HCT116 (cell line): ENCODE data around the gene UNC80. TPM values are rescaled to one million over a fixed set of nuclear protein-coding genes. Genes with fewer than 3 reads are reported as not detected.
A peak's percentile ranks its signal among the peaks of the same experiment; 100 is the strongest.

Experiments
- ATAC-seq: fragments of 200-7000 bp; cut with Tn5 transposase; 2 replicates; pipeline ENCODE4 v1.9.1; 2020; ENCODE audit warnings: mild to moderate bottlenecking, moderate library complexity
- Bru-seq: library from RNA; stranded (reverse); fragments of 400-500 nt; gene quantifications from one replicate; lab custom pipeline; 2021; lab: Mats Ljungman, UMichigan
- BruChase-seq, 2 experiments: library from RNA; stranded (reverse); fragments of 400-500 nt; gene quantifications; one replicate each; lab custom pipeline; 2021; lab: Mats Ljungman, UMichigan
- BruUV-seq: library from RNA; stranded (reverse); fragments of 400-500 nt; replicated peaks from 2 replicates; lab custom pipeline; 2021; lab: Mats Ljungman, UMichigan
- CTCF ChIA-PET: fragments of 300-600 bp; sonication (Branson Sonifier 250); formaldehyde crosslinking; loops from one replicate; lab custom pipeline; 2021; ENCODE audit warnings: antibody characterized with exemption; lab: Charles Lee
- POLR2A ChIA-PET: fragments of 300-600, 350-600 bp; sonication (Branson Sonifier 250); formaldehyde crosslinking; loops from one replicate; lab custom pipeline; 2021; ENCODE audit warnings: antibody characterized with exemption; lab: Charles Lee
- RAD21 ChIA-PET, 2 experiments: fragments of 300-600 bp; sonication (Branson Sonifier 250); formaldehyde crosslinking; loops; one replicate each; lab custom pipeline; 2023; ENCODE audit warnings: low total read pairs in 2 of 2; ENCODE audit not compliant: uncharacterized antibody in 2 of 2, unreplicated experiment in 2 of 2, low non-redundant PET in 1 of 2; lab: Charles Lee
- DNase-seq: peaks from one replicate; pipeline ENCODE4 v3.0.0-alpha.2; 2010; ENCODE audit warnings: low read depth, low spot score
- H2AFZ ChIP-seq: fragments of 200-600 bp; shearing (Covaris generic), sonication (generic); 2 replicates; pipeline ENCODE4 v1.6.1; 2017; ENCODE audit warnings: low read depth, mixed run types, mixed read lengths, antibody characterized with exemption, low read length; ENCODE audit not compliant: poor library complexity, severe bottlenecking
- H3K27ac ChIP-seq: 2 replicates; pipeline ENCODE4 v1.5.1; 2012; ENCODE audit warnings: low read depth, low read length
- H3K27me3 ChIP-seq: fragments of 200-600 bp; sonication (generic); 2 replicates; pipeline ENCODE4 v1.6.1; 2016; ENCODE audit warnings: mixed run types, low read length, mixed read lengths; ENCODE audit not compliant: insufficient read depth
- H3K36me3 ChIP-seq, 2 experiments: fragments of 200-500 bp in 1 of 2; fragments of 200-600 bp in 1 of 2; sonication (Bioruptor generic) in 1 of 2; sonication (generic) in 1 of 2; 2 replicates each; pipeline versions ENCODE4 v1.5.1 to v1.6.1; 2014 to 2016; ENCODE audit warnings: low read length in 2 of 2, inconsistent platforms in 1 of 2, mixed read lengths in 1 of 2, mixed run types in 1 of 2; ENCODE audit not compliant: insufficient read depth in 2 of 2, control insufficient read depth in 1 of 2
- H3K4me1 ChIP-seq, 2 experiments: fragments of 200-600 bp in 1 of 2; sonication (generic) in 1 of 2; 2 replicates each; pipeline versions ENCODE4 v1.5.1 to v1.6.1; 2012 to 2017; ENCODE audit warnings: low read length in 2 of 2, inconsistent platforms in 1 of 2, mild to moderate bottlenecking in 1 of 2, mixed read lengths in 1 of 2, mixed run types in 1 of 2, moderate library complexity in 1 of 2; ENCODE audit not compliant: insufficient read depth in 2 of 2, control insufficient read depth in 1 of 2
- H3K4me2 ChIP-seq: fragments of 200-600 bp; sonication (generic); 2 replicates; pipeline ENCODE4 v1.6.1; 2017; ENCODE audit warnings: mixed run types, low read length, mixed read lengths
- H3K4me3 ChIP-seq, 2 experiments: fragments of 200-600 bp in 1 of 2; sonication (generic) in 1 of 2; replicated peaks in 1 of 2; 2 replicates each; pipeline ENCODE4 v1.5.1; 2011 to 2016; ENCODE audit warnings: low read length in 2 of 2, control low read depth in 1 of 2, low read depth in 1 of 2, mild to moderate bottlenecking in 1 of 2, mixed read lengths in 1 of 2, mixed run types in 1 of 2
- H3K79me2 ChIP-seq: fragments of 200-600 bp; sonication (generic); 2 replicates; pipeline ENCODE4 v1.6.1; 2017; ENCODE audit warnings: mild to moderate bottlenecking, mixed run types, low read length, moderate library complexity, mixed read lengths; ENCODE audit not compliant: insufficient read depth
- H3K9ac ChIP-seq: fragments of 200-600 bp; sonication (generic); 2 replicates; pipeline ENCODE4 v1.6.1; 2016; ENCODE audit warnings: low read length, mixed read lengths
- H3K9me2 ChIP-seq: fragments of 200-600 bp; sonication (generic), shearing (Covaris generic); 2 replicates; pipeline ENCODE4 v1.6.1; 2017; ENCODE audit warnings: mixed run types, mild to moderate bottlenecking, moderate library complexity; ENCODE audit not compliant: insufficient read depth
- H3K9me3 ChIP-seq, 2 experiments: fragments of 200-500 bp in 1 of 2; fragments of 200-600 bp in 1 of 2; sonication (Bioruptor generic) in 1 of 2; sonication (generic) in 1 of 2; 2 replicates each; pipeline ENCODE4 v1.6.1; 2014 to 2017; ENCODE audit warnings: low read length in 2 of 2, mixed read lengths in 2 of 2, inconsistent platforms in 1 of 2, low read depth in 1 of 2, mild to moderate bottlenecking in 1 of 2, mixed run types in 1 of 2, moderate library complexity in 1 of 2; ENCODE audit not compliant: control insufficient read depth in 1 of 2, insufficient read depth in 1 of 2
- H4K20me1 ChIP-seq: fragments of 200-600 bp; sonication (generic), shearing (Covaris generic); 2 replicates; pipeline ENCODE4 v1.6.1; 2017; ENCODE audit warnings: mixed run types, mild to moderate bottlenecking, moderate library complexity; ENCODE audit not compliant: insufficient read depth
- EGR1 ChIP-seq: IDR thresholded peaks from 2 replicates; pipeline ENCODE4 v1.6.1; 2012; ENCODE audit warnings: low read depth
- ELF1 ChIP-seq: IDR thresholded peaks from 2 replicates; pipeline ENCODE4 v1.6.1; 2012; ENCODE audit warnings: low read depth, borderline replicate concordance
- EZH2phosphoT487 ChIP-seq: fragments of 200-600 bp; IDR thresholded peaks from 2 replicates; pipeline ENCODE4 v1.6.1; 2018; ENCODE audit warnings: antibody characterized with exemption, borderline replicate concordance
- JUND ChIP-seq: IDR thresholded peaks from 2 replicates; pipeline ENCODE4 v1.6.1; 2012
- POLR2AphosphoS5 ChIP-seq: IDR thresholded peaks from 2 replicates; pipeline ENCODE4 v1.6.1; 2011; ENCODE audit warnings: mild to moderate bottlenecking, low read depth, low read length, moderate library complexity
- RAD21 ChIP-seq: IDR thresholded peaks from 2 replicates; pipeline ENCODE4 v1.6.1; 2012; ENCODE audit warnings: low read depth, mild to moderate bottlenecking
- REST ChIP-seq: IDR thresholded peaks from 2 replicates; pipeline ENCODE4 v1.6.1; 2012; ENCODE audit warnings: low read depth
- intact Hi-C: fragments of 100-400 bp; cut with micrococcal nuclease; formaldehyde crosslinking; loops from 2 replicates; pipeline ENCODE4 v1.10.0; 2022
- long read RNA-seq: library from polyadenylated mRNA; unstranded; transcript quantifications from one replicate; pipeline ENCODE4 v2.0.0, GENCODE V29; 2021; ENCODE audit not compliant: unreplicated experiment
- polyA plus RNA-seq: library from polyadenylated mRNA; unstranded; fragments of >200 nt; gene quantifications from 2 replicates; pipeline ENCODE4 v1.2.1, GENCODE V29; 2012; ENCODE audit warnings: missing spikeins
- total RNA-seq: library from RNA; stranded (reverse); gene quantifications from one replicate; pipeline ENCODE4 v1.2.1, GENCODE V29; 2021; ENCODE audit not compliant: unreplicated experiment

Gene UNC80
- not detected for total RNA-seq
- polyA plus RNA-seq, result not detected in 2 replicates
- Bru-seq, nascent RNA, result percentile 1 among the genes with signal in this experiment
- percentile 4 among the genes with signal in this experiment for BruChase-seq, experiment 1, labeled RNA remaining after a 6-hour chase
- BruChase-seq, experiment 2, labeled RNA remaining after a 2-hour chase, result percentile 5 among the genes with signal in this experiment
- long read RNA-seq, result 0 reads

- Histone ChIP-seq H3K4me1 (no peaks in the 10 kb centered on the region), H3K4me2 (no peak within 1 kb of the TSS), H3K9me3 (no peaks in the 10 kb centered on the region), H3K79me2 (no peaks in the 10 kb centered on the region), H4K20me1 (no peaks in the 10 kb centered on the region), H3K9ac (no peak within 1 kb of the TSS), H3K36me3 (no peaks in the 10 kb centered on the region), H3K9me2 (no peaks in the 10 kb centered on the region), H3K27ac (no peak within 1 kb of the TSS), H2AFZ (no peak within 1 kb of the TSS), H3K27me3 (no peaks in the 10 kb centered on the region), H3K4me3 (no peak within 1 kb of the TSS)
- POLR2A ChIA-PET, result no interaction called here
- intact Hi-C loops, result no loop called here
- DNase-seq (no peak), ATAC-seq (no peak)
- CTCF ChIA-PET, result no interaction called here
- BruUV-seq, result no TSS peak
- RAD21 ChIA-PET, result no interaction called here
- TF ChIP-seq JUND (no peak), REST (peak; percentile 52)
Measured at GRCh38 chr2:209771474-209772289, at the start of gene UNC80. TSS of gene UNC80 (plus strand) at chr2:209771832. CDS start at chr2:209772073, 241 bp downstream.

- ChIA-PET CTCF (no interaction called here), RAD21 (no interaction called here), POLR2A (no interaction called here)
- no peak for DNase-seq
- Histone ChIP-seq H3K9me2 (no peaks in the 10 kb centered on the region), H2AFZ (no peak overlapping the region), H3K4me2 (no peak overlapping the region), H3K36me3 (no peaks in the 10 kb centered on the region), H4K20me1 (no peaks in the 10 kb centered on the region)
- TF ChIP-seq EGR1 (no peak), ELF1 (no peak), EZH2phosphoT487 (no peak), POLR2AphosphoS5 (no peak), RAD21 (no peak)
- TF ChIP-seq, all 23 proteins: peak for 0
- ATAC-seq, result no peak
- no peaks in the 10 kb centered on the region for H3K27me3 ChIP-seq
- no TSS peak for BruUV-seq
- H3K9me3 ChIP-seq, result no peaks in the 10 kb centered on the region
- H3K4me1 ChIP-seq, result no peaks in the 10 kb centered on the region
- no peak overlapping the region for H3K9ac ChIP-seq
- no peak overlapping the region for H3K4me3 ChIP-seq
- no peak overlapping the region for H3K27ac ChIP-seq
- intact Hi-C loops, result no loop called here
- no peaks in the 10 kb centered on the region for H3K79me2 ChIP-seq
Measured at GRCh38 chr2:209726311-209726710, 45.3 kb upstream of the UNC80 start.
